ENCODE measurements around the gene MAGEL2. TPM values are rescaled to one million over a fixed set of nuclear protein-coding genes. Genes with fewer than 3 reads are reported as not detected.
A peak's percentile ranks its signal among the peaks of the same experiment; 100 is the strongest.

MAGEL2 gene
- 9.2 and 9.7 TPM in 2 replicates for total RNA-seq (2021)
- long read RNA-seq, full-length matches to known transcripts = 12 of 12 reads
- long read RNA-seq, partial matches to known transcripts = 0 of 12 reads
- long read RNA-seq, other reads (novel, unspliced or antisense) = 0 of 12 reads

DNA sequence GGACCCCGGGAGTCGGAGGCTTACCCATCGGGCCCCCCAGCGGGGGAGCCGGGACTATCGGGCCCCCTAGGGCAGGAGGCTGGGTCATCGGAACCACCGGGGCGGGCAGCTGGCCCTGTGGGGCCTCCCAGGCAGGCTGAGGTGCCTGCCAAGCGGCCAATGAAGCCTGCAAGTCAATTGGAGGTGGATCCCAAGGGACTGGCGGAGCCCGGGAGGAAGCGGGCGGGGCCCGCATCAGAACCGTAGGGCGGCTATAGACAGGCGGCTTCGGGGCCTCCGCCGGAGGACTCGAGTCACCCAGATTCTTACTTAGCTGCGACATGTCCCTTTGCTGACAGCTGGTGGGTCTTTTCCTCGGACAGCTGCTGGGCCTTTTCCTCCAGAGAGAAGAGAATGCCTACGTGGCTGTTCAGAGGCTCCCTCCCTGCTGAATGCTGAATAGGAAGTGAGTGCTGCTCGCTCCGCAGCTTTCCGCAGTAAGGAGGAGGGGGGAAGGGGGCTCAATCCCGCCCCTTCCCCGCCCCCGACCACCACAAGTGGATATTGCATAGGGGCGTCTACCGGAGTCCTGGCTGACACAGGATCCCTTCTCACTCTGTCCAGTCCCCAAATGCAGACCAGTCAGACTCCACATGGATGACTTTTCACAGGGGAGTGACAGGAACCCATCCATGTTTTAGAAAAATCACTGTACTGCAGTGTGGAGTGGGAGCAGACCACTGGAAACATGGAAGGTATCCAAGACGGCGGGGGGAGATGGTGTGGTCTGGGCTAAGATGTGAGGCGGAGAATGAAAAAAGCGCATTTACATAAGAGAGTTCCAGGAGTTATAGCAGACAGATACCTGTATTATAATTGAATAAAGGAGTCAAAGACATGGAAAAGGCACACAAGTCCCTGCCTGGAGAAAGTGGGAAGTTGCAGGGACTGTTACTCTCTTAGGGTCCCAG lies at the start of gene MAGEL2:
Gene MAGEL2, minus strand, starts transcription at position 447 of the 950 bp plus-strand sequence. Its CDS starts 125 bp downstream, at position 322.
- Histone ChIP-seq H3K9me3 (ENCODE audit: control insufficient read depth, low read depth, low read length) (peaks cover 20% of the 10 kb centered on the region), H3K4me2 (ENCODE audit: insufficient read depth, insufficient read length, low read length) (peak within 1 kb of the TSS; percentile 84), H4K5ac (ENCODE audit: insufficient read length, low read depth, low read length) (no peak within 1 kb of the TSS), H3K14ac (ENCODE audit: insufficient read depth, low read length) (no peak within 1 kb of the TSS), H2BK120ac (ENCODE audit: low read depth, low read length, poor library complexity, severe bottlenecking) (no peak within 1 kb of the TSS), H4K20me1 (ENCODE audit: control insufficient read depth, insufficient read depth, insufficient read length) (no peaks in the 10 kb centered on the region), H4K91ac (ENCODE audit: insufficient read length, low read depth, low read length) (no peak within 1 kb of the TSS), H3K23ac (ENCODE audit: insufficient read length, low read depth, low read length) (no peak within 1 kb of the TSS), H3K23me2 (ENCODE audit: insufficient read length, low read depth, low read length, poor library complexity, severe bottlenecking) (peaks cover 3% of the 10 kb centered on the region), H3K79me1 (ENCODE audit: insufficient read depth, low read depth, low read length, poor library complexity, severe bottlenecking) (no peaks in the 10 kb centered on the region), H3K18ac (ENCODE audit: insufficient read length, low read depth, low read length) (no peak within 1 kb of the TSS), H3K4me1 (ENCODE audit: insufficient read depth, low read length) (no peaks in the 10 kb centered on the region), H2BK12ac (ENCODE audit: insufficient read length, low read depth, low read length) (no peak within 1 kb of the TSS), H2AFZ (ENCODE audit: low read length) (no peak within 1 kb of the TSS), H3T11ph (ENCODE audit: low read length) (no peak within 1 kb of the TSS), H3K9ac (ENCODE audit: extremely low read depth, insufficient read length, low read length) (no peak within 1 kb of the TSS), H3K27me3 (ENCODE audit: insufficient read depth, low read length) (no peaks in the 10 kb centered on the region), H2AK5ac (ENCODE audit: insufficient read length, low read length) (no peak within 1 kb of the TSS), H2BK5ac (ENCODE audit: insufficient read length, low read length) (no peak within 1 kb of the TSS), H2BK20ac (ENCODE audit: low read depth, low read length, poor library complexity, severe bottlenecking) (no peak within 1 kb of the TSS), H2BK15ac (ENCODE audit: low read depth, low read length) (no peak within 1 kb of the TSS), H3K79me2 (ENCODE audit: insufficient read depth, low read length) (no peaks in the 10 kb centered on the region), H3K4ac (ENCODE audit: low read depth, low read length) (no peak within 1 kb of the TSS), H4K8ac (replicated peaks; ENCODE audit: insufficient read length, low read depth, low read length) (no peak within 1 kb of the TSS), H3K56ac (ENCODE audit: insufficient read length, low read depth, low read length) (no peak within 1 kb of the TSS), H3K27ac (ENCODE audit: insufficient read length, low read depth, low read length) (no peak within 1 kb of the TSS)
- peaks cover 0 to 6% (median 1%) of the 10 kb centered on the region in 3 experiments; a peak in 3 of 7 replicates for H3K36me3 Mint-ChIP-seq (ENCODE audit: insufficient read depth in 1 of 3, low read depth in 3 of 3)
- peaks cover 12 to 13% of the 10 kb centered on the region in 2 experiments; a peak in 3 of 4 replicates for H3K4me1 Mint-ChIP-seq
- peaks cover 50 to 64% of the 10 kb centered on the region in 2 experiments for H3K9me3 Mint-ChIP-seq
- peak within 1 kb of the TSS; percentile 70 to 79 for H3K4me3 Mint-ChIP-seq
- peak; percentile 71 for DNase-seq
- no peaks in the 10 kb centered on the region for H3K27me3 Mint-ChIP-seq (ENCODE audit: low read depth)
- H3K27ac Mint-ChIP-seq = peak within 1 kb of the TSS in 1 of 3 experiments; percentile 85; a peak in 1 of 7 replicates
- no CpG with 5 or more reads among the region's 37 CpGs for WGBS (ENCODE audit: extremely low coverage, insufficient read length, low lambda C conversion rate)
- TF ChIP-seq, protein P1, sequence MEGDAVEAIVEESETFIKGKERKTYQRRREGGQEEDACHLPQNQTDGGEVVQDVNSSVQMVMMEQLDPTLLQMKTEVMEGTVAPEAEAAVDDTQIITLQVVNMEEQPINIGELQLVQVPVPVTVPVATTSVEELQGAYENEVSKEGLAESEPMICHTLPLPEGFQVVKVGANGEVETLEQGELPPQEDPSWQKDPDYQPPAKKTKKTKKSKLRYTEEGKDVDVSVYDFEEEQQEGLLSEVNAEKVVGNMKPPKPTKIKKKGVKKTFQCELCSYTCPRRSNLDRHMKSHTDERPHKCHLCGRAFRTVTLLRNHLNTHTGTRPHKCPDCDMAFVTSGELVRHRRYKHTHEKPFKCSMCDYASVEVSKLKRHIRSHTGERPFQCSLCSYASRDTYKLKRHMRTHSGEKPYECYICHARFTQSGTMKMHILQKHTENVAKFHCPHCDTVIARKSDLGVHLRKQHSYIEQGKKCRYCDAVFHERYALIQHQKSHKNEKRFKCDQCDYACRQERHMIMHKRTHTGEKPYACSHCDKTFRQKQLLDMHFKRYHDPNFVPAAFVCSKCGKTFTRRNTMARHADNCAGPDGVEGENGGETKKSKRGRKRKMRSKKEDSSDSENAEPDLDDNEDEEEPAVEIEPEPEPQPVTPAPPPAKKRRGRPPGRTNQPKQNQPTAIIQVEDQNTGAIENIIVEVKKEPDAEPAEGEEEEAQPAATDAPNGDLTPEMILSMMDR (conservative IDR thresholded peaks at IDR 0.05) = no peak

Data from H9 (cell line).